ENCODE data around the gene PI4KA.
A peak's percentile ranks its signal among the peaks of the same experiment; 100 is the strongest.
"Not testable (repeated sequence)": the region's sequence is repeated elsewhere in the genome, so short reads cannot be mapped to it uniquely, and the experiment has no call there.

Gene PI4KA

GRCh38 chr22:20858615-20859416 lies at the start of gene PI4KA, which contains the start of gene SNAP29:
PI4KA (minus strand) TSS chr22:20858811; CDS start chr22:20858725, 86 bp downstream.
SNAP29 (plus strand) TSS chr22:20859007; CDS start chr22:20859111, 104 bp downstream.
- peak; percentile 96 for DNase-seq

DNA sequence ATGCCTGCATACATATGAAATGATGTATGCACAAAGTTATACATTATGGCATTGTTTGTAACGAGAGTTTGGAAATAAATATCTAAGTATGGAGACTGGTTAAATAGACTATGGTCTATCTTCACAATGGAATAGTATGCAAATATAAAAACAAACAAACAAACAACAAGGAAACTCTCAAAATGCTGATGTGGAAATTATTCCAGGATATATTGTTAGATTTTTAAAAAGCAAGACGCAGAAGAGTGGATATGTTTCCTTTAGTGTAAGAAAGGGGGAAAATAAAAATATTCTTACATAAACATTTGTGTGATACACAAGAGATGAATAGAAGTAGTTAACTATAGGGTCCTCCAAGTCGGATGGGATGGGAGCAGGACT lies 47.8 kb upstream of the PI4KA start:
- no peak for DNase-seq

GRCh38 chr22:20905415-20906386 lies 47.1 kb upstream of the PI4KA start:
- no peak for DNase-seq

DNA sequence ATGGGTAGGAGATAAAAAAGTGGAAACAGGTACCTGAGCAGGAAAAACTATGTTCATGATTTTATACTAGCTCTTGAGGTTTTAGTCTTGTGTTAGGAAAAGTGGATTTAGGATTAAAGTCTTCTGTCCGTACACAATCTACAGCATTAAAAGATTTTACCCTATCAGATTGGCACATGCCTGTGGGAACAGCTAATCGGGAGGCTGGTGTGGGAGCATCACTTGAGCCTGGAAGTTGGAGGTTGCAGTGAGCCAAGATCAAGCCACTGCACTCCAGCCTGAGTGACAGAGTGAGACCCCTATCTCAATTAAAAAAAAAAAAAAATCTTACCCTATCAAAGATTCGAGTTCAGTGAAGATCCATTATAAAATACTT lies 46.4 kb upstream of the PI4KA start:
- DNase-seq = no peak

GRCh38 chr22:20904008-20904979 lies 45.7 kb upstream of the PI4KA start:
- no peak for DNase-seq

DNA sequence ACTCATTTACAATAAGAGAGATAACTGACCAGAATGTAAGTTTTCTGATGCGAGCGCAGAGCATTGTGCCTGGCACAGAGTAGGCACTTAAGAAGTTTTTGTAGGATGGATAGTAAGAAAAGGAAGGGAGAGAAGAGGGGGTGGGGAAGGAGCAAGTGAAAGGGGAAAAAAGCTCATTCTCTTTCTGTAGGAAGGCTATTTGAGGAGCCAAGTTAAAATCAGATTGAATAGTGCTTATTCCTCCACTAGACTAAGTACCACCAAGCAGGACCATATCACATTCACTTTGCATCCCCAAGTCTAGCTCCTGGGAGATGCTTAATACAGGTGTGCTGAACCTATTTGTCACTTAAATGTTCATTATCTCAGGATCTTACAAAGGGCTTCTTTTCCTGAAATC lies 44.5 kb upstream of the PI4KA start:
- no peak for DNase-seq

DNA sequence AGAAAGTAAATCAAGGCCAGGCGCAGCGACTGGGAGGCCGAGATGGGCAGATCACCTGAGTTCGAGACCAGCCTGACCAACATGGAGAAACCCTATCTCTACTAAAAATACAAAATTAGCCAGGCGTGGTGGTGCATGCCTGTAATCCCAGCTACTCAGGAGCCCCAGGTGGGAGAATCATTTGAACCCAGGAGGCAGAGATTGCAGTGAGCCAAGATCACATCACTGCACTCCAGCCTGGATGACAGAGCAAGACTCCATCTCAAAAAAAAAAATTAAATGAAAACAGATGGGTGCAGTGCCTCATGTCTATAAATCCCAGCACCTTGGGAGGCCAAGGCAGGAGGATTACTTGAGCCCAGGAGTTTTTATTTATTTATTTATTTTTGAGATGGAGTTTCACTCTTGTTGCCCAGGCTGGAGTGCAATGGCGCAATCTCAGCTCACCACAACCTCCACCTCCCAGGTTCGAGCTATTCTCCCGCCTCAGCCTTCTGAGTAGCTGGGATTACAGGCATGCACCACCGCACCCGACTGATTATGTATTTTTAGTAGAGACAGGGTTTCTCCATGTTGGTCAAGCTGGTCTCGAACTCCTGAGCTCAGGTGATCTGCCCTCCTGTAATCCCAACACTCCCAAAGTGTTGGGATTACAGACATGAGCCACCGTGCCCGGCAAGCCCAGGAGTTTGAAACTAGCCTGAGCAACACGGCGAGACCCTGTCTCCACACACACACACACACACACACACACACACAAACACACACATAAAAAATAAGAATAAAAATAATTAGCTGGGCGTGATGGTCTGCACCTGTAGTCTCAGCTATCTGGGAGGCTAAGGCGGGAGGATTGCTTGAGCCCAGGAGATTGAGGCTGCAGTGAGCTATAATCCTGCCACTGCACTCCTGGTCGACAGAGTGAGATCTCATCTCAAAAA lies 42.8 kb upstream of the PI4KA start:
- not testable (repeated sequence) for DNase-seq

GRCh38 chr22:20899827-20900423 lies 41.3 kb upstream of the PI4KA start:
- DNase-seq = no peak

DNA sequence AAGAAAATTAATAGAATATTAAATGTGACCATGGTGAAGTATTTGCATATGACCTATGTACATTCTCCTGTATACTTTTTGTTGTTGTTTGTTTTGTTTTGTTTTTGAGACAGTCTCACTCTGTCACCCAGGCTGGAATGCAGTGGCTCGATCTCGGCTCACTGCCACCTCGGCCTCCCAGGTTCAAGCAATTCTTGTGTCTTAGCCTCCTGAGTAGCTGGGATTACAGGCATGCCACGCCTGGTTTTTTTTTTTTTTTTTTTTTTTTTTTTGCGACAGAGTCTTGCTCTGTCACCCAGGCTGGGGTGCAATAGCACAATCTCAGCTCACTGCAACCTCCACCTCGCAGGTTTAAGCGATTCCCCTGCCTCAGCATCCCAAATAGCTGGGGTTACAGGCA lies 39.1 kb upstream of the PI4KA start:
- not testable (repeated sequence) for DNase-seq

DNA sequence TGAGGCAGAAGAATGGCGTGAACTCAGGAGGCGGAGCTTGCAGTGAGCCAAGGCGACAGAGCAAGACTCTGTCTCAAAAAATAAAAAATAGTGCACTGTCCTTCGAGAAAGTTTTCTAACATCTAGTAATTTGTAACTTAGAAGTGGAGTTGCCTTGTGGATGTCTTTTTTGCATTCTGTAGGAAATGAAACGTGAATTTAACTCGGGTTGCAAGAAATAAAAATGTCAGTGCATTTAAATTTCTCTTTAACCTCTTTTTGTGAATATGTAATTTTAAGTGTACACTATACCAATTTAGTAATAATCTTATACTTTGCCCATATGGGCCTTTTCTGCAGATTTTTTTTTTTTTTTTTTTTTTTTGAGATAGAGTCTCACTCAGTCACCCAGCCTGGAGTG lies 32.4 kb upstream of the PI4KA start:
- DNase-seq = no peak

DNA sequence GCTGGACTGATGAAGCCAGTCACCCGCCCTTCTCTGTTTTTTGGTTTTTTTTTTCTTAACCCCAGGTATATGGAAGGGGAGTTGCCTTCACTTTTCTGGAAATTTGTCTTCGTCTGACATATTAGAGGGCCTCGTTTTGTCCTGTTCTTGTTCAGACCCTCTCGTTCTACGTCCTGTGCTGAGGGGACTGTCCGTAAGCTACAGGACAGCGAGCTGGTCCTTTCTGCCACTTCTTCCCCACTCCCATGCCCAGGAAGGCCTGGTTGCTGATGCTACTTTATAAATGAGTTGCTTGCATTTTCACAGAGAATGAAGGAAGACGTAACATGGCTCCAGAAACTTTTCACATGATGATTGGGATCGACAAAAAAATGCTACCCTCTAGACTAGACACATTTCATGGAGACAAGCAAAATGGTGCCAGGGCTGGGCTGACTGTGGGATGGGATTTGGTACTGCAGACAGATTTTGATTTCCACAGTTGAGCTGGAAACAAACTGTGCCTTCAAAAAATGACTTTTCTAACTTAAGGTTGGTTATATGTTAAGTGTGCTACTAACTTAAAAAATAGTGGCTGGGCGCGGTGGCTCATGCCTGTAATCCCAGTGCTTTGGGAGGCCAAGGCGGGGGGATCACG lies 31.4 kb upstream of the PI4KA start:
- DNase-seq = no peak

DNA sequence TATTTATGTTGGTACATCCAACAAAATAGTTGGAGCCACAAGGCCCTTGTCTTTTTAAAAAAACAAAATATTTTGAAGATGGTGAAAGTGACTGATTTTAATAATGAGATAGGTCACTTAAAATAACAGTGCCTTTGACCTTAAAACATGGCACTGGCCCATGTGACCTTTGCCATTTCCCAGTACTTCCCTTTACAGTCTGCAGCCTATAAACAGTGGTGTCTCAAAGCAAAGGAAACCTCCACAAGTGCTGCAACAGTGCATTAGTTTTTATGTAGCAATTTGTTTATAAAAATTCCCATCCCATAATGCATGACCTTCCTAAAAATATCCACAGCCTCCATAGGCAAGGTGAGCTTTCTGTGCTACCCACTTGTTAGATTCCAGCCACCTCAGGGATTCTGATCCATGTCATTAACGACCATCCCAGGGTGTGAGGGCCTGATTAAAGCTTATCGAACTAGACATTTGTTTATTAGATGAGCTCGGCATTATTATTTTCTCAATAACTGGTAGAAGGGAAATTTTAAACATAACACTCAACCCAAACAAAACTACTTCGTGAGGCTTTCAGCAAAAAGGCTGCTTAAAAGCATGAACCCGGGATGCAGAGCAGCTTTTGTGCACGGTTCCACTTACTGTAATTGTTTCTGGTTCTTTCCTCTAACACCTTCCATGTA lies 30.6 kb upstream of the PI4KA start:
- DNase-seq = no peak

- DNase-seq = no peak
Measured at GRCh38 chr22:20887375-20887774, 28.8 kb upstream of the PI4KA start.

DNA sequence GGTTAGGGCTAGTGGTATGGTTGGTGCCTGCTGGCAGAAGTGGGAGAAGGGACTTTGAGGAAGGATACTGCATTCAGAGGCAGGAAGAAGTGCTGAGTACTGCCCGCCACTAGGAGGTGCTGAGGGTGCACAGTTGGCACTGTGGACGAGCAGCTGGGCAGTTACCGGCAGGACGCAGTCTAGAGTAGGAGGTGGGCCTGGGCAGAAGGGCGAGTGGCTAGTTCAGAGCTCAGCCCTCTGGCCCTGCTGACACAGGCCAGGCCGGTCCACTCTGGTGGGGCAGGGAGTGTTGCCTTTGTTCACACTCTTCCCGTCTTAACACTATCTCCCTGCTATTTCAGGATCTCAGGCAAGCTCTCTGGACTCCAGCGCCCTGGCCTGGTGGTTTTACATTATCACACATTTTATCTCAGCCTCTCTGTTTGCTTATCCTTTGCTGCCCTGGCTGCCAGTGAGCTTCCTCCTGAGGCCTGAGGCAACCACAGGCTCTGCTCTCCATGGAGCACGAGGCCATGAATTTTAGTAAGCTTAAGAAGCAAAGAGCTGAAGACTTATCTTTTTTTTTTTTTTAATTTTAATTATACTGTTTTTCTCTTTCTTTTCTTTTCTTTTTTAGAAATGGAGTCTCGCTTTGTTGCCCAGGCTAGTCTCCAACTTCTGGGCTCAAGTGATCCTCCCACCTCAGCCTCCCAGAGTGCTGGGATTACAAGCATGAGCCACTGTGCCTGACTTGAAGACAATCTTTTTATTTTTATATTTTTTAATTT lies 27.1 kb upstream of the PI4KA start:
- peak; percentile 11 for DNase-seq

GRCh38 chr22:20885017-20885556 lies 26.5 kb upstream of the PI4KA start:
- no peak for DNase-seq

- DNase-seq = no peak
Measured at GRCh38 chr22:20884454-20884853, 25.8 kb upstream of the PI4KA start.

DNA sequence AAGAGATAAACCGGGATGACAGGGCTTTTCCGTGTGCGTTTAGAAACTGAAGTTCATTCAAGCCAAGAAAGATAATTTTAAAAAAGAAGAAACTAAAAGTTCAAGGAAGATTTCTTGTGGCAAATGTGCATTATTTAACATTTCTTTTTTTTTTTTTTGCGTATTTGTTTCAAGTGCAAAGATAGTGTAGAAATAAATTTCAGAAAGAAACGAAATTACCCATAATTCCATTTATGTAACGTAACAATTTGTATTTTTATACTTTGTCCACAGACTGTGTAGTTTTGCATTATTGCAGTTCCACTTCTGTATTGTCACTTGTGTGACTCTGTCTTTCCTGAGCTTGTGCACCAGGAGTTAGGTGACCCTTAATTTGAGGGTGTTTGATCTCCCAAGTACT lies 24.2 kb upstream of the PI4KA start:
- DNase-seq = no peak

Measured in activated CD4-positive, alpha-beta T cell treated with anti-CD3 and anti-CD28 coated beads for 1 hour (primary cell).